ENCODE measurements around the gene HMX2.

The HMX2 gene

DNA sequence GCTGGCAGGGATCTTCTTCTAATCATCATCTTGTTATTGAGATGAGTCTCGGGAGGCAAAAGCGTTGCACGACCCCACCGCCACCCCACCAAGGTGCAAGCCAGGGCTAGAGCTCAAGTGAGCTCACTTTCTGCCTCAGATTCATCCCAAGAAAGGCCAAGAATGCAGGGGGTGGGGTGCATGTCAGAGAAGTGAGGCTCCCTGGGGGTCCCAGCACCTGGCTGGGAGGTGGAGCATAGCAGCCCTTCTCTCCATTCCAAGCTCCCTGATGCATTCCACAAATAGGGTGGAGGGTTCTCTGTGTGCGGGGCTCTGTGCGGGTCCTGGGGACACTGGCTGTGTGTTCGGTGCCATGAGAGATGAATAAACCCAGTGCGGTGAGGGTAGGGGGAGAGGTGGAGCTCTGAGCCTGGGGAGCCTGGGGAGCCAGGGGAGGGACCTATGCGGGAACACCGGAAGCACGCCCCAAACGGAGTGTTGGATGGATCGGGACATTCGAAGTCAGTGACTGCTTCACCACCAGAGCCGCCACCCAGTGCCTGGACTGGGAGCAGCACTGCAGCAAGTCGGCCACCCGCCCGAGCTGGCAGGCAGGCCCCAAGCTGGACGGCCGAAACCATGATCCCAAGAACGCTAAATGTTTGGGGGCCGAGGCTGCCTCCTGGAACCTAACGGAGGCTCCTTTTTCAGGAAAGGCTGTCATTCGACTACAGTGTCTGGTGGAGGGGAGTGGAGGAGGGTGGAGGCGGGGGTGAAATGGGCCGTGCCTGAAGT lies 30.1 kb upstream of the HMX2 start:
- H3K4me3 ChIP-seq (replicated peaks in 1 of 2; ENCODE audit: low read depth in 2 of 2, low read length in 2 of 2), result no peak overlapping the region
- DNase-seq (ENCODE audit: low read depth in 2 of 2), result no peak
- no peak for TF ChIP-seq CTCF (IDR thresholded peaks at IDR 0.05; ENCODE audit: low read depth, low read length)

GRCh38 chr10:123119081-123119480 lies 28.9 kb upstream of the HMX2 start:
- TF ChIP-seq CTCF (IDR thresholded peaks at IDR 0.05; ENCODE audit: low read depth, low read length), result no peak
- no peak for DNase-seq (ENCODE audit: low read depth in 2 of 2)
- no peak overlapping the region for H3K4me3 ChIP-seq (replicated peaks in 1 of 2; ENCODE audit: low read depth in 2 of 2, low read length in 2 of 2)

GRCh38 chr10:123126246-123126645 lies 21.7 kb upstream of the HMX2 start:
- no peak for TF ChIP-seq CTCF (IDR thresholded peaks at IDR 0.05; ENCODE audit: low read depth, low read length)
- DNase-seq (ENCODE audit: low read depth in 2 of 2), result no peak

DNA sequence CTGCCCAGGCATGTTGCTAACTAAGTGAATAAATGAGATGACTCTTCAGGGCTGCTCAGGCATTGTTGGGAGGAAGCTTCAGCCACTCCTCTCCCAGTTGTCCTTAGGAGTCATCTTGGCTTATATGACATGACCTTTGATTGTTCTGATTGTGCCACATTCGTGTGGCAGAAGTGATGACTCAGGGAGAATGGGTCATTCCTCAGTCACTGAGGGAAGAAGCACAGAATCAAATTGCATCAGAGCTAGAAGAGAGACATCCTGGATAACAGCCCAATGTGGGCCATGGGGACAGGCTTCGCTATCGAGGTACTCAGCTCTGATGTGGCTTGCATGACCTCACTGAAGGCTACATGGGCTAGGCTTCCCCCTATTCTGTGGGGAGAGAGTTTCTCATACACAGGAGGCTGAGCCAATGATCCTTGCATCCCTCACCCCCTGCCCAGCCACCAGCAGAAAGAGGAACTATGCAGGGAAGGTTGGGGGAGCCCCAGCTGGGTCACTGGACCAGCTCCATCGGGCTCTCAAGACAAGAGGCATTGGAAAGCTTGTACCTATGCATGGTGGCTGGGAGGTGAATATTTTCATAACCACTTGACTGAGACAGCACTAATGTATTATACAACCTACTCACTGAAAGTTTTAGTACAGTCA lies 18.2 kb upstream of the HMX2 start:
- DNase-seq (ENCODE audit: low read depth in 2 of 2), result no peak
- H3K4me3 ChIP-seq (replicated peaks in 1 of 2; ENCODE audit: low read depth in 2 of 2, low read length in 2 of 2), result no peak overlapping the region
- TF ChIP-seq CTCF (IDR thresholded peaks at IDR 0.05; ENCODE audit: low read depth, low read length), result no peak

More at GRCh38 chr10:123126246-123126645, 21.7 kb upstream of the HMX2 start:
- no peak overlapping the region for H3K4me3 ChIP-seq (replicated peaks in 1 of 2; ENCODE audit: low read depth in 2 of 2, low read length in 2 of 2)

GRCh38 chr10:123132576-123133477 lies 15.1 kb upstream of the HMX2 start:
- DNase-seq (ENCODE audit: low read depth in 2 of 2), result peak; percentile 86 to 88
- peak overlapping the region; percentile 30 to 37 for H3K4me3 ChIP-seq (replicated peaks in 1 of 2; ENCODE audit: low read depth in 2 of 2, low read length in 2 of 2)
- peak; percentile 96 for TF ChIP-seq CTCF (IDR thresholded peaks at IDR 0.05; ENCODE audit: low read depth, low read length)

DNA sequence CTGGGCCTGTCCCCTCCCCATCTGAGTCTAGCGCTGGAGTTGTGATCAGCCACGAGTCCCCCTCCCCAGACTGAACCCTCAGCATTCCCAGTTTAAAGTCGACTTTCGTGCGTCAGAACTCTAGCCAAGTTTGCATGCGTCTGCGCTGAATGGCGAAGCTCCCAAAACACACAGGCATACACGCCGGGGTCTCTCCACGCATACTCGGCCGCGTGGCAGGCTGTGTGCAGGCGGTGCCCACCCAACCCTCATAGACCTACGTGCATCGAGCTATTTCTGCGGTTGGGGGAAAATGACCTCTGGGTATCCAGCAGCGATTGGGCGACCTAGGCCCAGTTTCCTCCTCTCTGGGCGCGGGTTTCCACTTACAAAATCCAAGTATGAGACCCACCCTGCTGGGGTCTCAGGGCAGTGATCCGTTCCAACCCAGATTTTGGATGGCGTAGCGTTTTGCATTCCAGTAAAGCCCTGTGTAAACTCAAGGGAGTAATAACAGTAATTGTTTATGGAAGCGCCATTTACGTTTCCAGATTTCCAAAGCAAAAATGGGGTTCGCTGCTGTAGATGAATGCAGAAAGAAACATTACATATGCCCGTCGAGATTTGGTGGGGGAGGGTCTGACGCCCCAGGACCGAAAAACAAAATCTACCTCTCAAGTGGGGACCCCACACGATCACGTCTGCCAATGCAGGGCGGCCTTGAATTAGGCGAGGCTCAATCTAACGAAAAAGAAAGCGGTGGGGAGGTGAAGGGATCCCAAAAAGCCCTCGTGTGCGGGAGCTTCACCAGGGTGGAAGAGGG lies 14.2 kb upstream of the HMX2 start:
- no peak for DNase-seq (ENCODE audit: low read depth in 2 of 2)
- no peak overlapping the region for H3K4me3 ChIP-seq (replicated peaks in 1 of 2; ENCODE audit: low read depth in 2 of 2, low read length in 2 of 2)
- no peak for TF ChIP-seq CTCF (IDR thresholded peaks at IDR 0.05; ENCODE audit: low read depth, low read length)
